HG03103 (cell line): ENCODE data around the gene ESRRG.
A peak's percentile ranks its signal among the peaks of the same experiment; 100 is the strongest.
"Not testable (repeated sequence)": the region's sequence is repeated elsewhere in the genome, so short reads cannot be mapped to it uniquely, and the experiment has no call there.

ENCODE experiments used
- ATAC-seq: cut with Tn5 transposase; IDR thresholded peaks from one replicate; pipeline ENCODE4 v1.9.1; 2021; ENCODE audit warnings: low read depth; ENCODE audit not compliant: unreplicated experiment

Gene ESRRG

GRCh38 chr1:216710055-216710454, 13.2 kb downstream of the ESRRG start:
- no peak for ATAC-seq

DNA sequence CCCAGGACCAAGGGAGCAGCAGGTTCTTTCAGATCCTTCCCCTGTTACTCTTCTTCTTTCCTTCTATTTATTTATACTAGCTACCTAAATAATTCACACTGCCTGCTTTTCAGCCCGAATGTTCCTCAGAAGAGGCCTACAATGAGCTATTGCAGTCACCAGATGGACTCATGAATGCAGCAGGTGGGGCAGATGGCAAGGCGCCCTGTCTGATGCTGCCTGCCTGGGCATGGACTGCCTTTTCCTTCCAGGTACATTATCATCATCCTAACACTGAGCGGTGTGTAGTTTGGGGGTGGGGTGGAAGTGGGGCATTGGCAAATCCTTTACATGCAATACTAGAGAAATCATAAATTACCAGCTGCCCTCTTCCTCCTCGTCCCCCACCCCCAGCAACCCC, 17.6 kb downstream of the ESRRG start:
- ATAC-seq = no peak

- ATAC-seq = not testable (repeated sequence)
Measured at GRCh38 chr1:216704065-216704464, 19.2 kb downstream of the ESRRG start.

- peak; percentile 92 for ATAC-seq
Measured at GRCh38 chr1:216702170-216702569, 21.1 kb downstream of the ESRRG start.

- no peak for ATAC-seq
Measured at GRCh38 chr1:216700779-216701178, 22.4 kb downstream of the ESRRG start.

- ATAC-seq = no peak
Measured at GRCh38 chr1:216691710-216692109, 31.5 kb downstream of the ESRRG start.

DNA sequence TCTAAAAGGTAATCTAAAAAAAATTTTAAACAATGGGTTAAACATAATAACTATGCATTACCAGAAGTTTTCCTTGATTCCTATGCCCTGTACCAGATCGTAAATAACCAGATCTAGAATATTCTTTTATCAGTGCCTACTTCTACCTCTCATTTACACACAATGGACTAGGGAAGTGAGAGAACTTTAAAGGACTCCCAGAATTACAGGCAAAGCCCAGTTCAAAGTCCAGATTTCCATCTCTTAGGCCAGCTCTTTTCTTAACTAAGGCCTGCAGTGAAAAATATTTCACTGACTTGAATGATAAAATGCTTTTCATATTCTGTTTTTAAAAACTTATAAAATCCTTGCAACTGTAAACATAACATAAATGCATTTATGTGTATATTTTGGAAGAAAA, 32.6 kb downstream of the ESRRG start:
- no peak for ATAC-seq

GRCh38 chr1:216688127-216688657, 35.0 kb downstream of the ESRRG start:
- ATAC-seq = no peak

GRCh38 chr1:216686860-216687766, 36.1 kb downstream of the ESRRG start:
- no peak for ATAC-seq

GRCh38 chr1:216682752-216683151, 40.5 kb downstream of the ESRRG start:
- ATAC-seq = no peak

DNA sequence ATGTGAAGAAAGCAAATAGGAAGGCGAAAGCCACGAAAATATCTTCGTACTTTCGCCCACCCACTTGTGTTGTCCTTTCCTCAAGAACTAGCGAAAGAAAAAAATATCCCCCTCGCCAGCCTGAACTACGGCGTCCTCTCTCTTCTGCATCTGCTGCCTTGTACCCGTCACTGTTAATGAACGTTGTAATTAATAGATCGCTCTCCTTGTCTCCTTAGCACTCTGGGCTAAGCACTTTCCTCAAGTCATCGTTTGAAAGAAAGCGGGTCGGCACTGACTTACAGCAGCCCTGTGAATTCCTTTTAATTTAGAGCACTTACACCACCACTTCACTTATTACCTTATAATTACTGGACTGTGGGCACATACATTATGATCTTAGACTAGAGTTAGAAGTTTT, 44.1 kb downstream of the ESRRG start:
- no peak for ATAC-seq

DNA sequence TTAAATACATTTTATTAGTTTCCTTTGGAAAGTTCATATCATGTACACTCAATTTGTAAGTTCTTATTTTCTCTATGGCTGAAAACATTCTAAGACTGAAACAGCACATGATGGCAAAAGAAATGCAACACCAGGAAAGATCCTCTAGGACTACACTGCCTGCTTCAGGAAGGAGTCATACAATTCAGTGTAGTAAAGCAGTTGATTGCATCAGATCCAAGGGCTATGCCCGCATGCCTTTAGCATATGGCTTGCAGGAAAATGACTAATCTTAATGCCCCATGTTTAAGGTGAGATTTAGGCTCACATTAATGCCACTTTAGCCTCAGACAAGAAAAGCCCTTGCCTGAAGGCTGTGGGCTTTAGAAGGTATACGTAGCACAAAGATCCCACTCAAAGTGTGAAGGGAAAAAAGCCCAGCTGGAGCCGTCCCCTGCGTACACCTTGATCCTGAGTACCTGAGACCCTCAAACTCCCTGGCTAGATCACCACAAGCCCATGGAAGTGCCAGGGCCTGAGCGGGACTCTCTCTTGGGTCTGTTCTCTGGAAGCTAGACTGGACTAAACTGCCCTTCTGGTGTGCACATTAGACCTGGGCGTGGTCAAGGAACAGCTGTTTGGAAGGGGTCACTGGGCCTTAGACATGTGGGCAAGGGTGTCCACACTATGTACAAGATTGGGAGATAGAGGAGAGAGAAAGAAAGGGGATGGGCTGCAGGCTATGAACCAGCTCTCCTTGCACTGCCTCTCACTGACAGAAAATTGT, 52.9 kb downstream of the ESRRG start:
- no peak for ATAC-seq

DNA sequence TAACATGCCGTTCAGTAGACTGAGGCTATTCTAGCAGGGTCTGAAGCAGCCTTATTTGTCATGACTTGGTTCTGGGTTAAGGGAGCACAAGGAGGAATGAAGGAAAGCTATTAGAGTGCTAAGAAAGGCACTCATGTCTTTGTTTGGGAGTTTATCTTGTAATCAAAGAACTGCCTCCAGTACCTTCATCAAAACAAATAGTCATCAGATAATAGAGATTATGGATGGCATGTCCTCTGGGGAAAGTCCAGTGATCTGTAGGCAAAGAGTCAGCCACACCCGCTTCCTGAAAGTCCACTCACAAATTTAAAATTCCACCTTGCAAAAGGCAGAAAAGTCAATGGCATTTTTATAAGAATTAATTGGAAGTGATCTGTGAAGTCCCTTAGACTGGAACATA, 56.8 kb downstream of the ESRRG start:
- ATAC-seq = no peak

- ATAC-seq = no peak
Measured at GRCh38 chr1:216665856-216666255, 57.4 kb downstream of the ESRRG start.

DNA sequence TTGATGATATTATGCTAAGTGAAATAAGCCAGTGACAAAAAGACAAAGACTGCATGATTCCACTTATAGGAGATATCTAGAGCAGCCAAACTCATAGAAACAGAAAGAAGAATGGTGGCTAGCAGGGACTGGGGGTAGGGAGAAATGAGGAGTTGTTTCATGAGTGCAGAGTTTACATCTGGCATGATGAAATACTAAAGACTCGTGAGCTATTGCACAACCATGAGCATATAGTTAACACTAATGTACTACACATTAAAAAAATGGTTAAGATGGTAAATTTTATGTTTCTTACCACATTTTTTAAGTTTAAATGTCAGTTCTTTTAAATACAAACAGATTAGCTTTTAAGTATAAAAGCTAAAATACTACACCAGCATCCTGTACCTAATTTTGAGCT, 57.8 kb downstream of the ESRRG start:
- no peak for ATAC-seq

- ATAC-seq = no peak
Measured at GRCh38 chr1:216662681-216663080, 60.5 kb downstream of the ESRRG start.

GRCh38 chr1:216660561-216660960, 62.7 kb downstream of the ESRRG start:
- no peak for ATAC-seq

DNA sequence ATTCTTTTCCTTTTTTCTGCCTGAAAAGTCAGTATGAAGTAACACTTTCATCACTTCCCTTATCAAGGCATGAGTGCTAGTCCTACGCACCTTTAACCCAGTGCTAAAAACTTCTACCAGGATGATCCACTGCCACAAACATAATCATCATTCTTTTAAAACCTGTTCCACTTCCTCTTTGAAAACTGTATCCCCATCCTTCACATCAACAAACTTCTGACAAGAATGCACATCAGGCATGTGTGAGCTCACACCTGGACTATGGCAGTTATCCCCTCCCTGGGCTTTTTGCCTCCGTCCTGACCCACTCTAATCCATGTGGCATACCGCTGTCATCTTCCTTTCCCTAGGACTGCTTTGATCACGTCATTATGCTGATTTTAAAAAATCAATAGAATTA, 70.2 kb downstream of the ESRRG start:
- no peak for ATAC-seq

DNA sequence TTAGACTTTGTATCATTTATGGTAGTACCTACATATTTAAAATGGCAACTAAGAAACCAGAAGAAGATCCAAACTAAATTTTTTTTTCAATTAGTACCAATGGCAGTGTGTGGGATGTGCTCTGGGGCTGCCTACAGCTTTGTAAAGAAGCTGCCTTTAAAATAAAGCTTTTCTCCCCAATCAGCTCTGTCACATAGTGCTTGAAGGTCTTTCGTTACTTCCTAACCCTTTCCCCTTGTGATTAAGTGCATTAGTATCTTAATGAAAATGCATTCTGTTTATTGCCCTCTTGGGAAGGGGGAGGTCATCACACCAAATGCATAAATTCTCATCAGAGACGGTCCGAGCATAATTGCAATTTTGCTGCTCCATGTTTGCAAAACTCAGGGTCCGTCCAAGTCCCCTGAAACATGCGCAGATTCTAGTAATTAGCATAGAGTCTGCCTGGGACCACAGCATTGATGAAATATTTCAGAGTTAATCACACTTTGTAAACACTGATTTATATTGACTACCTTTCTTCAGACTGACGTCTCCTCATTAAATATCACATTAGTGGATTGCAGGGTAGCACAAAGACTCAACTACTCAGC, 71.3 kb downstream of the ESRRG start:
- no peak for ATAC-seq

GRCh38 chr1:216643176-216643575, 80.1 kb downstream of the ESRRG start:
- ATAC-seq = no peak
